Sigmoid colon (tissue), 7 donors: ENCODE measurements around the gene GNPNAT1. TPM values are rescaled to one million over a fixed set of nuclear protein-coding genes. Genes with fewer than 3 reads are reported as not detected.
"Not testable (repeated sequence)": the region's sequence is repeated elsewhere in the genome, so short reads cannot be mapped to it uniquely, and the experiment has no call there.

Experiments
- DNase-seq: peaks from one replicate; pipeline ENCODE4 v3.0.0-alpha.2; 2019
- H3K27ac ChIP-seq, 4 donors: fragments of 200-600 bp; sonication (generic); one replicate each; pipeline ENCODE4 v1.5.1; 2016 to 2019; ENCODE audit warnings: mild to moderate bottlenecking in 1 of 4
- H3K27me3 ChIP-seq, 3 donors: fragments of 200-600 bp; sonication (generic); one replicate each; pipeline ENCODE4 v1.5.1; 2019; ENCODE audit warnings: mild to moderate bottlenecking in 1 of 3
- H3K36me3 ChIP-seq, 4 donors: fragments of 200-600 bp; sonication (generic); one replicate each; pipeline ENCODE4 v1.5.1; 2016 to 2019
- H3K4me1 ChIP-seq, 4 donors: fragments of 200-600 bp; sonication (generic); one replicate each; pipeline ENCODE4 v1.5.1; 2017 to 2019
- H3K4me3 ChIP-seq, 4 donors: fragments of 200-600 bp; sonication (generic); one replicate each; pipeline ENCODE4 v1.5.1; 2017 to 2019; ENCODE audit warnings: mild to moderate bottlenecking in 2 of 4, moderate library complexity in 1 of 4
- H3K9me3 ChIP-seq, 4 donors: fragments of 200-600 bp in 3 of 4; sonication (generic) in 3 of 4; one replicate each; pipeline versions ENCODE4 v1.5.1 to v1.6.1; 2013 to 2019
- CTCF ChIP-seq, 4 experiments: fragments of 450-650 bp in 3 of 4; fragments of 200-600 bp in 1 of 4; IDR thresholded peaks; one replicate each; pipeline ENCODE4 v1.5.1; 2016 to 2019; ENCODE audit warnings: antibody characterized with exemption in 4 of 4, mild to moderate bottlenecking in 3 of 4, moderate library complexity in 2 of 4
- EP300 ChIP-seq, 4 donors: sonication (generic); formaldehyde crosslinking; IDR thresholded peaks; one replicate each; pipeline ENCODE4 v1.6.1; 2017; ENCODE audit warnings: antibody characterized with exemption in 4 of 4
- POLR2A ChIP-seq, 2 donors: fragments of 450-650 bp; IDR thresholded peaks; one replicate each; pipeline ENCODE4 v1.6.1; 2016; ENCODE audit warnings: antibody characterized with exemption in 2 of 2, mild to moderate bottlenecking in 2 of 2, moderate library complexity in 2 of 2
- POLR2AphosphoS5 ChIP-seq, 4 donors: sonication (generic); formaldehyde crosslinking; IDR thresholded peaks; one replicate each; pipeline ENCODE4 v1.6.1; 2017; ENCODE audit warnings: antibody characterized with exemption in 4 of 4
- WGBS, 2 donors: extraction: QIAGEN DNeasy Blood & Tissue Kit; methylation state at CpG; one replicate each; pipeline ENCODE4 v1.1.7; 2013; 5-methylcytosine and 5-hydroxymethylcytosine counted together
- intact Hi-C: fragments of 100-400 bp; cut with DNase I; formaldehyde crosslinking; loops from one replicate; pipeline ENCODE4 v1.15.1; 2023
- polyA plus RNA-seq, 3 donors: library from polyadenylated mRNA; stranded (reverse); fragments of 200-250 nt; gene quantifications; one replicate each; pipeline ENCODE4 v1.2.3, GENCODE V29; 2013
- small RNA-seq, 3 donors: library from RNA; depleted of rRNA; stranded (forward); fragments of <200 nt; gene quantifications; one replicate each; pipeline ENCODE3, GENCODE V24; 2016
- total RNA-seq, 4 donors: library from RNA; depleted of rRNA; stranded (reverse); fragments of >200 nt; gene quantifications; one replicate each; pipeline ENCODE4 v1.1.0, GENCODE V29; 2016
- donor health status: healthy with polysubstance abuse.
- donor health status: Bipolar disorder and iron deficiency.
- donor health status: healthy.

The GNPNAT1 gene
- total and polyA plus RNA-seq, 7 donors = 13.3 to 34.9 (median 18.8) TPM

DNA sequence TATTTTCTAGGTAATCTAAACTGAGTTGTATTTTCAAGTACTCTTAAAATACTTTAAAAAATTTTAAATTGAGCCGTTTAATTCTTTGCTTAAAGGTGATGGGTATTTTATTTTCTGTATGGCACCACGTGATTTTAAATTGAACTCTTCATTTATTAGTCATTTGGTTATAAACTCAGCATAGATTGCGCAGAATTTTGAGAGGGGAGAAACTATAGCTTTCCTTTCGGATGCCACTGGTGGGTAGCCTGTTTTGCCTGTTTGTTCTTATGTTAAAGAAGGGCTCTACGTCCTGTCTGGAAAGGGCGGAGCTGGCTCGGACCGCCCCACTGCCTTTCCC is 61.9 kb downstream of the GNPNAT1 start:
- peak overlapping the region in 3 of 4 donors; percentile 76 to 97 (median 79) for H3K4me3 ChIP-seq
- intact Hi-C loops = loop anchor here (2.0 kb wide), 1 partner anchor 23 kb away; the partner anchor contains the start of gene PSMC6
- 1 to 2% methylated on average over 8 of the region's 8 CpGs for WGBS, 2 donors
- TF ChIP-seq POLR2A (IDR thresholded peaks at IDR 0.05) = no peak
- TF ChIP-seq CTCF (IDR thresholded peaks at IDR 0.05) = no peak
- no peak for TF ChIP-seq POLR2AphosphoS5 (IDR thresholded peaks at IDR 0.05)
- TF ChIP-seq EP300 (IDR thresholded peaks at IDR 0.05) = no peak
- H3K36me3 ChIP-seq = peaks cover 6 to 42% (median 13%) of the 10 kb centered on the region in 4 donors
- no peaks in the 10 kb centered on the region for H3K27me3 ChIP-seq
- no peak for DNase-seq
- H3K27ac ChIP-seq = peak overlapping the region; percentile 86 to 94 (median 88)
- no peaks in the 10 kb centered on the region for H3K9me3 ChIP-seq
- peaks cover 0 to 11% (median 8%) of the 10 kb centered on the region in 4 donors for H3K4me1 ChIP-seq

- peaks cover 0 to 11% (median 8%) of the 10 kb centered on the region in 4 donors for H3K4me1 ChIP-seq
- H3K36me3 ChIP-seq = peaks cover 11 to 47% (median 17%) of the 10 kb centered on the region in 4 donors
- intact Hi-C loops = loop anchor here (2.0 kb wide), 1 partner anchor 22 kb away; the partner anchor contains the start of gene PSMC6
- not testable (repeated sequence) for H3K27me3 ChIP-seq, H3K4me3 ChIP-seq, H3K9me3 ChIP-seq, DNase-seq
- WGBS, 2 donors = 91 to 93% methylated on average over 15 of the region's 15 CpGs
- peak overlapping the region; percentile 86 to 94 (median 88) for H3K27ac ChIP-seq
Measured at GRCh38 chr14:52729035-52729434, 62.4 kb downstream of the GNPNAT1 start.

DNA sequence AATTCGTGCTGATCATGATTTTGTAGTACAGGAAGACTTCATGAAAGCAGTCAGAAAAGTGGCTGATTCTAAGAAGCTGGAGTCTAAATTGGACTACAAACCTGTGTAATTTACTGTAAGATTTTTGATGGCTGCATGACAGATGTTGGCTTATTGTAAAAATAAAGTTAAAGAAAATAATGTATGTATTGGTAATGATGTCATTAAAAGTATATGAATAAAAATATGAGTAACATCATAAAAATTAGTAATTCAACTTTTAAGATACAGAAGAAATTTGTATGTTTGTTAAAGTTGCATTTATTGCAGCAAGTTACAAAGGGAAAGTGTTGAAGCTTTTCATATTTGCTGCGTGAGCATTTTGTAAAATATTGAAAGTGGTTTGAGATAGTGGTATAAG is 63.9 kb downstream of the GNPNAT1 start:
- DNase-seq, H3K4me3 ChIP-seq, H3K27me3 ChIP-seq, H3K27ac ChIP-seq, H3K9me3 ChIP-seq, intact Hi-C loops: not testable (repeated sequence)
- Histone ChIP-seq H3K36me3 (peaks cover 20 to 62% (median 26%) of the 10 kb centered on the region in 4 donors), H3K4me1 (peaks cover 0 to 11% (median 8%) of the 10 kb centered on the region in 4 donors)
- WGBS, 2 donors = 97 to 99% methylated on average over 2 of the region's 2 CpGs

Small RNAs within 50 kb of the gene (small RNA-seq; reads per million reads assigned to genes)
- gene AL139317.2 = 0 reads per million in 3 donors

Other genes starting within 250 kb of the GNPNAT1 start
- 10 to 100 TPM; 10.5 to 14.3 (median 13.2) TPM for gene TXNDC16, start 239.1 kb downstream of the GNPNAT1 start, total RNA-seq
- 1 to 10 TPM; 1.2 to 2.5 (median 1.2) TPM for gene TXNDC16, start 239.1 kb downstream of the GNPNAT1 start, polyA plus RNA-seq
- under 1 TPM; 0.49 to 0.71 (median 0.62) TPM for gene GPR137C, start 238.8 kb downstream of the GNPNAT1 start, total RNA-seq
- gene GPR137C, start 238.8 kb downstream of the GNPNAT1 start, polyA plus RNA-seq = under 1 TPM in 1 of 3 donors, not detected in 2; 0.31 TPM
- gene ERO1A, start 96.0 kb downstream of the GNPNAT1 start, total RNA-seq = 10 to 100 TPM; 24.3 to 27.4 (median 27.2) TPM
- gene ERO1A, start 96.0 kb downstream of the GNPNAT1 start, polyA plus RNA-seq = 10 to 100 TPM in 1 of 3 donors, 1 to 10 TPM in 2; 3.0 to 30.9 (median 7.6) TPM
- gene PSMC6, start 84.4 kb downstream of the GNPNAT1 start, total RNA-seq = 10 to 100 TPM; 60.7 to 94.2 (median 86.4) TPM
- 10 to 100 TPM; 61.9 to 87.9 (median 79.1) TPM for gene PSMC6, start 84.4 kb downstream of the GNPNAT1 start, polyA plus RNA-seq
- 10 to 100 TPM; 18.6 to 24.7 (median 23.0) TPM for gene STYX, start 61.4 kb downstream of the GNPNAT1 start, total RNA-seq
- 1 to 10 TPM; 6.3 to 8.1 (median 7.2) TPM for gene STYX, start 61.4 kb downstream of the GNPNAT1 start, polyA plus RNA-seq
- 100 to 1,000 TPM; 278 to 317 (median 297) TPM for gene FERMT2, start 159.4 kb upstream of the GNPNAT1 start, total RNA-seq
- 10 to 100 TPM in 2 of 3 donors, 1 to 10 TPM in 1; 3.0 to 21.9 (median 13.8) TPM for gene FERMT2, start 159.4 kb upstream of the GNPNAT1 start, polyA plus RNA-seq